Measurements from ENCODE around the gene PCA3.

DNA sequence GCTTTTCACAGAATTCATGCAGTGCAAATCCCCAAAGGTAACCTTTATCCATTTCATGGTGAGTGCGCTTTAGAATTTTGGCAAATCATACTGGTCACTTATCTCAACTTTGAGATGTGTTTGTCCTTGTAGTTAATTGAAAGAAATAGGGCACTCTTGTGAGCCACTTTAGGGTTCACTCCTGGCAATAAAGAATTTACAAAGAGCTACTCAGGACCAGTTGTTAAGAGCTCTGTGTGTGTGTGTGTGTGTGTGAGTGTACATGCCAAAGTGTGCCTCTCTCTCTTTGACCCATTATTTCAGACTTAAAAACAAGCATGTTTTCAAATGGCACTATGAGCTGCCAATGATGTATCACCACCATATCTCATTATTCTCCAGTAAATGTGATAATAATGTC, 21.3 kb downstream of the PCA3 start:
- TF ChIP-seq, protein P1, sequence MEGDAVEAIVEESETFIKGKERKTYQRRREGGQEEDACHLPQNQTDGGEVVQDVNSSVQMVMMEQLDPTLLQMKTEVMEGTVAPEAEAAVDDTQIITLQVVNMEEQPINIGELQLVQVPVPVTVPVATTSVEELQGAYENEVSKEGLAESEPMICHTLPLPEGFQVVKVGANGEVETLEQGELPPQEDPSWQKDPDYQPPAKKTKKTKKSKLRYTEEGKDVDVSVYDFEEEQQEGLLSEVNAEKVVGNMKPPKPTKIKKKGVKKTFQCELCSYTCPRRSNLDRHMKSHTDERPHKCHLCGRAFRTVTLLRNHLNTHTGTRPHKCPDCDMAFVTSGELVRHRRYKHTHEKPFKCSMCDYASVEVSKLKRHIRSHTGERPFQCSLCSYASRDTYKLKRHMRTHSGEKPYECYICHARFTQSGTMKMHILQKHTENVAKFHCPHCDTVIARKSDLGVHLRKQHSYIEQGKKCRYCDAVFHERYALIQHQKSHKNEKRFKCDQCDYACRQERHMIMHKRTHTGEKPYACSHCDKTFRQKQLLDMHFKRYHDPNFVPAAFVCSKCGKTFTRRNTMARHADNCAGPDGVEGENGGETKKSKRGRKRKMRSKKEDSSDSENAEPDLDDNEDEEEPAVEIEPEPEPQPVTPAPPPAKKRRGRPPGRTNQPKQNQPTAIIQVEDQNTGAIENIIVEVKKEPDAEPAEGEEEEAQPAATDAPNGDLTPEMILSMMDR (IDR thresholded peaks at IDR 0.05) = no peak
- TF ChIP-seq POLR2A (IDR thresholded peaks at IDR 0.05) = no peak
